Adrenal gland (tissue), 12 donors: ENCODE measurements around the gene ZFP92. TPM values are rescaled to one million over a fixed set of nuclear protein-coding genes. Genes with fewer than 3 reads are reported as not detected.

Experiments used
- DNase-seq, 7 donors: peaks; one replicate each; pipeline ENCODE4 v3.0.0-alpha.2; 2019 to 2020
- H3K27ac ChIP-seq, 5 donors: fragments of 200-600 bp; sonication (generic) in 4 of 5; 1 replicate in 3 of 5; 2 replicates in 2 of 5; pipeline versions ENCODE4 v1.5.1 to v1.8.0; 2016 to 2020; ENCODE audit warnings: mild to moderate bottlenecking in 1 of 5
- H3K27me3 ChIP-seq: fragments of 200-600 bp; 2 replicates; pipeline ENCODE4 v1.8.0; 2021
- H3K36me3 ChIP-seq, 2 donors: fragments of 200-600 bp; replicated peaks in 1 of 2; 1 replicate in 1 of 2; 2 replicates in 1 of 2; pipeline versions ENCODE4 v1.5.1 to v1.8.0; 2018 to 2022
- H3K4me1 ChIP-seq, 2 donors: fragments of 200-600 bp; replicated peaks in 1 of 2; 1 replicate in 1 of 2; 2 replicates in 1 of 2; pipeline versions ENCODE4 v1.5.1 to v1.8.0; 2018 to 2021
- H3K4me3 ChIP-seq, 4 donors: fragments of 200-600 bp; sonication (generic) in 3 of 4; one replicate each; pipeline ENCODE4 v1.5.1; 2016 to 2018
- H3K9me3 ChIP-seq, 3 donors: fragments of 200-600 bp; sonication (generic) in 1 of 3; replicated peaks in 1 of 3; 1 replicate in 2 of 3; 2 replicates in 1 of 3; pipeline versions ENCODE4 v1.5.1 to v1.8.0; 2016 to 2021
- POLR2A ChIP-seq, 2 donors: fragments of 450-650 bp; IDR thresholded peaks; one replicate each; pipeline ENCODE4 v1.6.1; 2017; ENCODE audit warnings: antibody characterized with exemption in 2 of 2, mild to moderate bottlenecking in 2 of 2, moderate library complexity in 1 of 2
- WGBS, 4 donors: extraction: QIAGEN DNeasy Blood & Tissue Kit in 2 of 4; methylation state at CpG; one replicate each; pipeline versions ENCODE4 v1.1.5 to v1.1.7; 2013 to 2017; 5-methylcytosine and 5-hydroxymethylcytosine counted together
- intact Hi-C, 2 donors: fragments of 100-400 bp; cut with DNase I; formaldehyde crosslinking; loops; one replicate each; pipeline versions ENCODE4 v1.14.1 to v1.15.0; 2022 to 2023
- polyA plus RNA-seq, 3 donors: library from polyadenylated mRNA; stranded (reverse); fragments of 200-250 nt in 2 of 3; fragments of 350-450 nt in 1 of 3; fragmentation: Illumina TruSeq in 1 of 3; extraction: RNeasy Lipid Tissue Mini Kit (QIAGEN cat#74804) in 1 of 3; gene quantifications; one replicate each; pipeline ENCODE4 v1.2.3, GENCODE V29; 2013 to 2014
- total RNA-seq, 9 donors: library from RNA; depleted of rRNA in 4 of 9; stranded (reverse); fragments of >200 nt in 4 of 9; fragments of 120-200 nt in 1 of 9; fragmentation: NEBNext Ultra II Directional in 1 of 9; extraction: Animal tissue kit (Norgen Biotek cat#: 25700) in 1 of 9; gene quantifications; one replicate each; pipeline versions ENCODE4 v1.1.0 to v1.2.4, GENCODE V29; 2013 to 2023
- TF ChIP-seq, protein P1 (sequence below), 6 experiments: fragments of 450-650 bp in 4 of 6; fragments of 200-600 bp in 2 of 6; sonication (generic) in 1 of 6; IDR thresholded peaks; 1 replicate in 5 of 6; 2 replicates in 1 of 6; pipeline versions ENCODE4 v1.5.1 to v1.8.0; 2016 to 2021; ENCODE audit warnings: antibody characterized with exemption in 6 of 6, mild to moderate bottlenecking in 2 of 6, moderate library complexity in 1 of 6
- donor health status: healthy with polysubstance abuse.
- donor health status: Bipolar disorder and iron deficiency.
- donor health status: DM: yes; HTN: yes; CAD: no.
- donor health status: DM: no; HTN: no; CAD: no.
- donor health status: DM: no; HTN: no; CAD: no.
- donor health status: DM: yes; HTN: yes; CAD: no.

Gene ZFP92
- total and polyA plus RNA-seq, 12 donors: 0.71 to 7.5 (median 4.0) TPM

DNA sequence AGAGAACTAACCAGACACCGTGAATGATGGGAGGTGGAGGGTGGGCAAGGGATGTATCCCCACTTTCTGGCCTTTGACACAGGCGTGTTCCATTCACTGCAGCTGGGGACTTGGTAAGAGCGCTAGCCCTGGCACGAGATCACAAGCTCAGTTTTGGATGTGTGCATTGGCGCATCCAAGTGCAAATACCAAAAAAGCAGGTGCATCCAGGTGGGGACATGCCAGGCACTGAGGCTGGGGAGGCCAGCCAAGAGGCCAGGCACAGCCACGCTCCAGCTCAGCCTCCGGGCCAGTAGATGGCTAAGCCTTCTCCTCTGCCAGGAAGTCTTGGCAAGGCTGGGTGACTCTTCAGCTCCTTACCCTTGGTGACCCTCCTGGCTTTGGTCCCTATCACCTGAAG is 4.4 kb upstream of the ZFP92 start:
- intact Hi-C loops: no loop called here
- Histone ChIP-seq H3K9me3 (no peaks in the 10 kb centered on the region), H3K4me1 (no peaks in the 10 kb centered on the region), H3K4me3 (no peak overlapping the region), H3K27me3 (no peaks in the 10 kb centered on the region), H3K36me3 (no peaks in the 10 kb centered on the region), H3K27ac (no peak overlapping the region)
- 85 to 97% (median 86%) methylated on average over 3 to 7 of the region's 7 CpGs for WGBS, 4 donors
- TF ChIP-seq POLR2A (IDR thresholded peaks at IDR 0.05): no peak
- TF ChIP-seq, protein P1, sequence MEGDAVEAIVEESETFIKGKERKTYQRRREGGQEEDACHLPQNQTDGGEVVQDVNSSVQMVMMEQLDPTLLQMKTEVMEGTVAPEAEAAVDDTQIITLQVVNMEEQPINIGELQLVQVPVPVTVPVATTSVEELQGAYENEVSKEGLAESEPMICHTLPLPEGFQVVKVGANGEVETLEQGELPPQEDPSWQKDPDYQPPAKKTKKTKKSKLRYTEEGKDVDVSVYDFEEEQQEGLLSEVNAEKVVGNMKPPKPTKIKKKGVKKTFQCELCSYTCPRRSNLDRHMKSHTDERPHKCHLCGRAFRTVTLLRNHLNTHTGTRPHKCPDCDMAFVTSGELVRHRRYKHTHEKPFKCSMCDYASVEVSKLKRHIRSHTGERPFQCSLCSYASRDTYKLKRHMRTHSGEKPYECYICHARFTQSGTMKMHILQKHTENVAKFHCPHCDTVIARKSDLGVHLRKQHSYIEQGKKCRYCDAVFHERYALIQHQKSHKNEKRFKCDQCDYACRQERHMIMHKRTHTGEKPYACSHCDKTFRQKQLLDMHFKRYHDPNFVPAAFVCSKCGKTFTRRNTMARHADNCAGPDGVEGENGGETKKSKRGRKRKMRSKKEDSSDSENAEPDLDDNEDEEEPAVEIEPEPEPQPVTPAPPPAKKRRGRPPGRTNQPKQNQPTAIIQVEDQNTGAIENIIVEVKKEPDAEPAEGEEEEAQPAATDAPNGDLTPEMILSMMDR (IDR thresholded peaks at IDR 0.05): no peak
- no peak for DNase-seq

DNA sequence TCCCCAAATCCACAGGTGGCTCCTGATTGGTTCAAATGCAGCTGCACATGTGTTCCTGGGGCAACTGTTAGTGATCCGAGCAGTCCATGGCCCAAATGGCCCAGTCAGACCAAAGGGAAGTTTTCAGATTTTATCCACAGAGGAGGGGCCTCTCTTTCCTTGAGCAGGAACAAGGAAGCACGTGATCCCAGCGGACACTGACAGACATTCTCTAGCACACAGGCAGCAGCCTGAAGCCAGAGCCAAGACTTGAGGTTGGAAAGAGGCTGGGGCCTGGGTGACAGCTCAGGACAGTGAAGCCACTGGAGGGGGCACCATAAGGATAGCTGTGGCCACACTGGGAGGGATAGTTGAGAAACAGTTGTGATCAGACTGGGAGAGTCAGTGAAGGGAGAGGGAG is 3.5 kb upstream of the ZFP92 start:
- DNase-seq: no peak
- 65 to 81% (median 75%) methylated on average over 3 of the region's 3 CpGs for WGBS, 4 donors
- H3K36me3 ChIP-seq: no peaks in the 10 kb centered on the region

DNA sequence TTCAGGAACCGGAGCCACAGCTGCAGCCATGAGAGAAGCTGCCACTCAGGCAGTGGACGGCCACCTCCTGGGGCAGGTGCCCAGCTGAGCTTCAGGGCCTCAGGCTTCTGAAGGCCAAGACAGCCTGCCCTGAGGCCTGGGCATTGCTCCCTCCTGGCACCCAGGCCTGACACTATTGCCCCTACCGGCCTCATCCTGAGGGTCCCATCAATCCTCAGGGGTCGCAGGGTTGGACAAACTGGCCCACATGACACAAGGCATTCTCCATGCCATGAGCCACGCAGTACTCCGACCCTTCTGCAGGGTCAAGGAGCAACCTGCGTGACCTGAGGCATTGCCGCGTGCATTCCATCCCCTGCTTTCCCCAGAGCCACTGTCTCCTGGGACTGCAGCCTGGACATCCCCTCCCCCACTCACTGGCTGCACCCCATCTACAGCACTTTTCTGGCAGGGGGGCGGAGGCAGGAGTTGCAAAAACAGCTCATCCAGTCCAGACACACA is 3.0 kb upstream of the ZFP92 start:
- no peaks in the 10 kb centered on the region for H3K36me3 ChIP-seq
- no peaks in the 10 kb centered on the region for H3K27me3 ChIP-seq
- no peak overlapping the region for H3K27ac ChIP-seq
- H3K4me3 ChIP-seq: no peak overlapping the region
- TF ChIP-seq, protein P1 (IDR thresholded peaks at IDR 0.05): no peak
- TF ChIP-seq POLR2A (IDR thresholded peaks at IDR 0.05): no peak
- no peak for DNase-seq
- peaks cover 0 to 4% of the 10 kb centered on the region in 2 donors for H3K4me1 ChIP-seq
- WGBS, 4 donors: 75 to 84% (median 80%) methylated on average over 8 to 10 of the region's 10 CpGs; no CpG with 5 or more reads in 1 of the 4 donors
- H3K9me3 ChIP-seq: no peaks in the 10 kb centered on the region
- intact Hi-C loops: no loop called here

More for the DNA sequence above, 3.5 kb upstream of the ZFP92 start:
- H3K4me3 ChIP-seq: no peak overlapping the region
- no peaks in the 10 kb centered on the region for H3K9me3 ChIP-seq
- no peak for TF ChIP-seq POLR2A (IDR thresholded peaks at IDR 0.05)
- TF ChIP-seq, protein P1 (IDR thresholded peaks at IDR 0.05): no peak
- H3K27me3 ChIP-seq: no peaks in the 10 kb centered on the region
- intact Hi-C loops: no loop called here
- no peak overlapping the region for H3K27ac ChIP-seq
- H3K4me1 ChIP-seq: peaks cover 0 to 4% of the 10 kb centered on the region in 2 donors

DNA sequence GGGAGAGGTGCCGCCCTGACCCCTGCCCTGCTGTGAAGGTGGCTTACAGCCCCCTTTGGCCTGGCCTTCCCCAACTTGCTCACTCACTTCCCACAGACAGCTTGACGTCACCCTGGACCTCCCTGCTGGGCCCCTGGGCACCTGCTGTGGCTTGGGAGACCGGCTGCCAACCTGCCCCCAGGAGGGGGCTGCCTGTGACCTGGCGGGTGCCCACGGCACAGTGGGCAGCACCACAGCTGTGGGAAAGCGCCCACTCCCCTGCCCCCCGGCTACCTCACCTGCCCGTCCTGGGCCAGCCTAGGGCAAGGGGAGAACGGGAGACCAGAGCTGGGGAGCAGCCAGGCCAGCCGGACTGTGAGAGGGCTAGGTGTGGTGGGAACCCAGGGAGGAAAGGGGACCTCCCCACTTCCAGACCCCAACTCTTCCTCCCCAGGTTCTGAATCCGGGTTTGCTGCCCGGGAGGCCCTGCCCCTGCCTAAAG is 2.4 kb upstream of the ZFP92 start:
- intact Hi-C loops: no loop called here
- H3K9me3 ChIP-seq: no peaks in the 10 kb centered on the region
- peak overlapping the region in 1 of 5 donors; percentile 29 for H3K27ac ChIP-seq
- no peak for TF ChIP-seq POLR2A (IDR thresholded peaks at IDR 0.05)
- TF ChIP-seq, protein P1 (IDR thresholded peaks at IDR 0.05): no peak
- peaks cover 0 to 4% of the 10 kb centered on the region in 2 donors for H3K4me1 ChIP-seq
- no peaks in the 10 kb centered on the region for H3K27me3 ChIP-seq
- 84 to 97% (median 94%) methylated on average over 6 to 12 of the region's 12 CpGs; no CpG with 5 or more reads in 1 of the 4 donors for WGBS, 4 donors
- no peaks in the 10 kb centered on the region for H3K36me3 ChIP-seq
- H3K4me3 ChIP-seq: no peak overlapping the region
- DNase-seq: no peak
